ELR (cell line): Measurements from ENCODE around the gene UCMA.
"Not testable (repeated sequence)": the region's sequence is repeated elsewhere in the genome, so short reads cannot be mapped to it uniquely, and the experiment has no call there.

Source experiments
- DNase-seq: peaks from one replicate; pipeline ENCODE4 v3.0.0-alpha.2; 2015; ENCODE audit warnings: low read depth

Gene UCMA, protein sequence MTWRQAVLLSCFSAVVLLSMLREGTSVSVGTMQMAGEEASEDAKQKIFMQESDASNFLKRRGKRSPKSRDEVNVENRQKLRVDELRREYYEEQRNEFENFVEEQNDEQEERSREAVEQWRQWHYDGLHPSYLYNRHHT

GRCh38 chr10:13234172-13234571, at the start of gene UCMA:
Gene UCMA (minus strand): TSS chr10:13234374. CDS start chr10:13234258, 116 bp downstream.
- DNase-seq: no peak

GRCh38 chr10:13282348-13282747, 48.2 kb upstream of the UCMA start:
- DNase-seq: not testable (repeated sequence)

GRCh38 chr10:13276749-13277365, 42.7 kb upstream of the UCMA start:
- peak; percentile 19 for DNase-seq

DNA sequence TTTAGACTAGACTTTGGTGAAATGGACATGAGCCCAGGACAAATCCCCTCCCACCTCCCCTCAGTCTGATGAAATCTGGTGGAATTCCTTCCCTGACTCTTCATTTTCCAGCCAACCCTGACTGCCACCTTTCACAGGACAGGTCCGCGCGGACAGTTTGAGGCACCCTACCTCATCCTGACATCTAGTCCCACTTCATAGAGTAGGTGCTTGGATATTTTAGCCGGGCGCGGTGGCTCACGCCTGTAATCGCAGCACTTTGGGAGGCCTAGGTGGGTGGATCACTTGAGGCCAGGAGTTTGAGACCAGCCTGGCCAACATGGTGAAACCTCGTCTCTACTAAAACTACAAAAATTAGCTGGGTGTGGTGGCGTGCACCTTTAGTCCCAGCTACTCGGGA, 42.0 kb upstream of the UCMA start:
- DNase-seq: not testable (repeated sequence)

- no peak for DNase-seq
Measured at GRCh38 chr10:13272164-13272571, 38.0 kb upstream of the UCMA start.

- peak; percentile 38 for DNase-seq
Measured at GRCh38 chr10:13271552-13272163, 37.5 kb upstream of the UCMA start.

GRCh38 chr10:13270877-13271551, 36.8 kb upstream of the UCMA start:
- DNase-seq: peak; percentile 52

DNA sequence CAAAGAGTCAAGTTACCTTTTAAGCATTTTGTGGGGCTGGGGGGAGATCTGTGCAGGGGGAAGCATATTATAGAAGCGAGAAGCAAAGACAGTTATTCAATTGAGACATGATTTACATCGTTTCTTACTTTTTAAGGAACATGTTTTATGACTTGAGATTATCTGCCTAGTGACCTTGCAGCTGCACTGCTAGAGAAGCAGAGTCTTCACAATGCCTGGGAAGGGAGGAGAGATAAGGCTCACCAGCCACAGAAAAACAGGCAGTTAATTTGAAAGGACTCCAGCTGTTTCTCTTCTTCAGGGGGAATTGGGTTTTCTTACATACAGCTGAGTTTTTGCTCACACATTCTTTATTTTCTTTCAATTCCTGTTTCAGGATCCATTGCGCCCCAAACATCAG, 34.7 kb upstream of the UCMA start:
- DNase-seq: no peak

DNA sequence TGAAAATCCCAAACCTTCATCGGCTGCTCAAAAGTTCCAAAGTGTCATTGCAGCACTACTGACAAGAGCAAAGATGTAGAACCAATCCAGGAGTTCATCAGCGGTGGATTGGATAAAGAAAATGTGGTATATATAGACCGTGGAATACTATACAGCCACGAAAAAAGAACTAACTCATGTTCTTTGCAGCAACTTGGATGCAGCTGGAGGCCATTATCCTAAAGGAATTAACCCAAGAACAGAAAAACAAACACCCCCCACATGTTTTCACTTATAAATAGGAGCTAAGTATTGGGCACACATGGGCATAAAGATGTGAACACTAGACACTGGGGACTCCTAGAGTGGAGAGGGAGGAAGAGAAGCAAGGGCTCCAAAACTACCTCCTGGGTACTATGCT, 34.1 kb upstream of the UCMA start:
- DNase-seq: no peak

DNA sequence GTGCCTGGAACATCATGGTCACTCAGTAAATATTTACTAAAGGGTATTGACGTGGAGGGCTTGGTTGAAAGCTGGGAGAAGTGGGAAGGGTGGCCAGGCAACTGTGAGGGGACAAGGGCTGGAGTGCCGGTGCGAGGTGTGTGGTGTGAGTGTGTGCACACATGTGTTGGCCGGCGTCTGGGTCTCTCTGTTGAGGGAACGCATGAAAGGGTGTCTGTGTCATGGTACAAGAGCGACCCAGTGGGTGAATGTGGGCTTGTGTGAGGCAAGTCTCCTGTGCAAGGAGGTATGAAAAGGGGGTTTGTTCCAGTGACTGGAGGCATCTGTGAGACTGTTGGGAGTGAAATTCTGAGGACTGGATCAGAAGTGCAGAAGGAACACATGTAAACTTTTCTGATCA, 29.4 kb upstream of the UCMA start:
- DNase-seq: no peak

DNA sequence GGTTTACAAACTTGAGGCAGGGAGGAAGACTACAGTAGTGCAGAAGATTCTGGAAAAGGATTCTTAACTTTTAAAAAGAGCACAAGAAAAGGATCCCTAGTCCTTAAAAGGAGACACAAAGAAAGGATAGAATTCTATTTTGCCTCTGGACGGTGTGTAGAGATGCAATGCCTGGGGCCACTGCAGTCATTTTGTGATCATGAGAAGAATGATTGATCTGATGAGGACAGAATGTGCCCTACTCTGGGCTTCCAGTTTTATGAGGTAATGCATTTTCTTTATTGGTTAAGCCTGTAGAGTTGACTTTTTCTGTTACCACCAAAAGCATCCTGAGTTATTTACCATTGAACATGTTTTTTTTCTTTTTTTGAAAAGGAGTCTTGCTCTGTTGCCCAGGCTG, 28.3 kb upstream of the UCMA start:
- no peak for DNase-seq

- no peak for DNase-seq
Measured at GRCh38 chr10:13257621-13258140, 23.5 kb upstream of the UCMA start.

DNA sequence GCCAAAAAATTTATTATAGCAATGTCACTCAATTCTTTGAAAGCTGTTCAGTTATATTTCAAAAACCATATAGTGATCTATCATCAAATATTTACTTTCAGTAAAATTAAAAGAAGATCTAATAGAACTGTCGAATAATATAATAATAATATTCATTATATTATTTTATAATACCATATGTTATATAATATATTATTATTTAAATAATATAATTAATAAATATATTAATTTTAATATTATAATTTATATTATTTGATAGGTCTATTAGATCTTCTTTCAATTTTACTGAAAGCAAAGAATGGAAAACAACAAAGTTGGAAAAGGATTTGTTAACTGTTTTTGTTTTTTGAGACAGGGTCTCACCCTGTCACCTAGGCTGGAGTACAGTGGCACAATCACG, 22.5 kb upstream of the UCMA start:
- DNase-seq: no peak

DNA sequence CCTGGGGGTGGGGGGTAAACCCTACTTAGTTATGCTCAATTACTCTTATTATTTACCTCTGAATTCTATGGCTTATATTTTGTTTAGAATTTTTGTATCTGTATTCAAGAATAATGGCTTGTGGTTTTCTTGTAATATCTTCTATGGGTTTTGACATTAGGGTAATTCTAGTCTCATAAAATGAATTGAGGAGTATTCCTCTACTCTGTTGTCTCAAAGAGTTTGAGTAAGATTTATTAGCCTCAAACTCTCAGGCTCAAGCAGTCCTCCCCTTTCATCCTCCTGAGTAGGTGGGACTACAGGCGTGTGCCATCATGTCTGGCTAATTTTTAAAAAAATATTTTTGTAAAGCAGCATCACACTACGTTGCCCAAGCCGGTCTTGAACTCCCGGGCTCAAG, 19.6 kb upstream of the UCMA start:
- no peak for DNase-seq

GRCh38 chr10:13247784-13248183, 13.6 kb upstream of the UCMA start:
- no peak for DNase-seq

DNA sequence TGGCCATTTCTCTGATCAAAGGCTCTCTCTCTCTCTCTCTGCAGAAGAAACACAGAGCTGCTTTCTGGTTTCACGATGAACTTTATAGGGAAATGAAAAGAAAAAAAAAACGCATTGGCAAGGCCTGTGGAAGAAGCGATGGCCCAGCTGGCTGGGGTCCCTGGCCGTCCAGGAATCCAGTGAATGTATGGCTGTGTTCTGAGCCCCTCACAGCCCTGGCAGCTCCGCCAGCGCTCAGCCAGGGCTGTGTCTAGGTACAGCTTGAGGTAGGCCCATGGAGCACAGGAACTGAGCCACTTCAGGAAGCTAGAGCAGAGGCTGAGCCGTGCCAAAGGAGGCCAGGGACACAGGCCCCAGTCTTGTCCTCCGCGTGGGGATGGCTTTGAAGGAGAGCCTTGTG, 13.1 kb upstream of the UCMA start:
- DNase-seq: no peak

- not testable (repeated sequence) for DNase-seq
Measured at GRCh38 chr10:13242260-13242659, 8.1 kb upstream of the UCMA start.

GRCh38 chr10:13241613-13242012, 7.4 kb upstream of the UCMA start:
- DNase-seq: no peak

DNA sequence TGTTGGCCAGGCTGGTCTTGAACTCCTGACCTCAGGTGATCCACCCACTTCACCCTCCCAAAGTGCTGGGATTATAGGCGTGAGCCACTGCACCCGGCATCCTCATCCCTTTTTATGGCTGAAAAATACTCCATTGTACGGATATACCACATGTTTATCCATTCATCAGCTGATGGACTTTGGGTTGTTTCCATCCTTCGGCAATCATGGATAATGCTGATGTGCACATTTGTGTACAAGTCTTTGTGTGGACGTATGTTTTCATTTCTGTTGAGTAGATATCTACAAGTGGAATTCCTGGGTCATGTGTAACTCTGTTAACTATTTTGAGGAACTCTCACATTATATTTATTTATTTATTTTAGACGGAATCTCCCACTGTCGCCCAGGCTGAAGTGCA, 5.7 kb upstream of the UCMA start:
- DNase-seq: no peak

DNA sequence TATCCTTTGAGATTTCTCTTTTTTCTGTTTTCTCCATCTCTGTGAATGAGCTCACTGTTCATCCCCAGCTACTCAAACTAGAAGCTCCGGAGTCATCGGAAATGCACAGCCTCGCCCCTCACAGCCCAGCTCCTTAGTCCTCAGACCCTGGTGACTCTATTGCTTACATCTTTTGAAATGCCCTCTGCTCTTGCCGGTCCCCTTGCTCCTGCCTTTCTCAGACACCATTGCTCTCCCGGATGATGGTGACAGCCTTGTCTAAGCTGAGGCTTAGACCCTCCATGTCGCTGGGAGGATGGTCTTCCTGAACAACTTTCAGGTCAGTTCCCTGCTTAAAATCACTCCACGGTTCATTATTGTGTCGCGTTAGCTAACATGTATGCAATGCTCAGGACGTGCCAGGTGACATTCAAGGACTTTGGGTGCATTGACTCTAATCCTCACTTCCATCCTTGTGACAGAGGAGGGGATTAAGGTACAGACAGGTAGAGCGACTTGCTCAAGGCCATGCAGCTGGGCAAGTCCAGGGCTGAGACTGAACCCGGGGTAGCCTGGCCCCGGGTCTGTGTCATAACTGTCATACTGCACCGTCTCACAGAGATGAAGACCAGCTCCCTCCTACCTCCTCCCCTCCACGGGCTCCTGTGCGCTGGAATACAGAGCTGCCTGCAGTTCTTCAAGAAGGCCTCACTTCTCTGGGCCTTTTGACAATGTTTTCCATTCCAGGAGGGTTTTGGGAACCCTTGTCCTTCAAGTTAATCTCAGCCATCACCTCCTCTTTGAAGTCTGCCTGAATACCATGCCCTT, 4.3 kb upstream of the UCMA start:
- no peak for DNase-seq

GRCh38 chr10:13236638-13237037, 2.5 kb upstream of the UCMA start:
- DNase-seq: no peak

DNA sequence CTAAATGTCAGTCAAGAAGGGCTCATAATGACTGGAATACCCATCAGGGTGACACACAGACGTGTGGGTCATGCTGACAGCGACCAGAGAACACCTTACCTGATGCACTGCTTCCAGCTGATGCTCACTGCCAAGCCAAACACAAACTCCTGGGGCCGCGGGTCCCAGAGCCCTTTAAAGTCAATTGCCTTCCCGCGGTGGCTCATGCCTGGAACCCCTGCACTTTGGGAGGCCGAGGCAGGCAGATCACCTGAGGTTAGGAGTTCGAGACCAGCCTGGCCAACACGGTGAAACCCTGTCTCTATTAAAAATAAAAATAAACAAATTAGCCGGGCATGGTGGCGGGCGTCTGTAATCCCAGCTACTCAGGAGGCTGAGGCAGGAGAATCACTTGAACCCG, 562 bp upstream of the UCMA start:
- not testable (repeated sequence) for DNase-seq
